ENCODE measurements around the gene MRPL52. TPM values are rescaled to one million over a fixed set of nuclear protein-coding genes. Genes with fewer than 3 reads are reported as not detected.
"Not testable (repeated sequence)": the region's sequence is repeated elsewhere in the genome, so short reads cannot be mapped to it uniquely, and the experiment has no call there.

The MRPL52 gene
- polyA plus RNA-seq, 4 donors = 67.2 to 105 (median 97.4) TPM

- no peak for DNase-seq (ENCODE audit: low read depth in 4 of 4, low spot score in 2 of 4)
Measured at GRCh38 chr14:22852599-22852939, 22.9 kb downstream of the MRPL52 start.

DNA sequence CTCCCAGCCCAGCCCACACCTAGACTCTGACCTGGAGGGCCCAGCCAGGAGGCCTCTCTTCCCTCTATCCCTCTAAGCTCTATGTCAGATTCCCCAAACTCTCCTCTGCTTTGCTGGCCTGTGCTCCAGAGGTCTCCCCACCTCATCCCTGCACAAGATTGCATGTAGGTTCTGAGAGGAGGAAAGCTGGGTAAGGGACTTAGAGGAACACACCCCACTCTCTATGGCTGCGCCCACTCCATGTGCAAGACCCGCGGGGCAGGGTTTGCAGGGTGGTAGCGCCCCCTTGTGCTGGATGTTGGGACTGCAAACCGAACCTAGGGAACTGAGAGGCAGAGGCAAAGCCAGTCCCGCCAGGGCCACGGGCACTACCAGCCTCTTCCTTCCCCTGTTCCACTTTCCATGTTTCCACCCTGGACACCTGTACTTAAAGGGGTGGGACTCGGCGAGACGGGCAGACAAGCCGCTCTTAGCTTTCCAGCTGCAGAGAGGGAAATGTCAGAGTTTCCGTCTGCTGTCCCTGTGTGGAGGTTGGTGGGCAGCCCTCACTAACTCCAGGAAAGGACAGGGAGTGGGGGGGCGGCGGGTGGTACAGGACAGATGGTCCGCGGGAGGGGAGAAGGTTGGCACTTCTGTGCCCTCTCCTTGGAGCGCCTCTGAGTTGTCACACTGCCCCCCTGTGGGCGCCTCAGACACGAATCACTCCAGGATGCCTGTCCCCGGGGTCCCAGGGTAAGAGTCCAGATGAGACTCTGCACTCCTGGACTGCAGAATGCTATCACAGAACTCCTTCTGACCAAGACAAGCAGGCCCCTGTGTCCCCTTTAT is 23.5 kb downstream of the MRPL52 start:
- DNase-seq (ENCODE audit: low read depth in 4 of 4, low spot score in 2 of 4) = peak; percentile 77 to 88 (median 82)

GRCh38 chr14:22854296-22854695 is 24.6 kb downstream of the MRPL52 start:
- not testable (repeated sequence) for DNase-seq (ENCODE audit: low read depth in 4 of 4, low spot score in 2 of 4)

DNA sequence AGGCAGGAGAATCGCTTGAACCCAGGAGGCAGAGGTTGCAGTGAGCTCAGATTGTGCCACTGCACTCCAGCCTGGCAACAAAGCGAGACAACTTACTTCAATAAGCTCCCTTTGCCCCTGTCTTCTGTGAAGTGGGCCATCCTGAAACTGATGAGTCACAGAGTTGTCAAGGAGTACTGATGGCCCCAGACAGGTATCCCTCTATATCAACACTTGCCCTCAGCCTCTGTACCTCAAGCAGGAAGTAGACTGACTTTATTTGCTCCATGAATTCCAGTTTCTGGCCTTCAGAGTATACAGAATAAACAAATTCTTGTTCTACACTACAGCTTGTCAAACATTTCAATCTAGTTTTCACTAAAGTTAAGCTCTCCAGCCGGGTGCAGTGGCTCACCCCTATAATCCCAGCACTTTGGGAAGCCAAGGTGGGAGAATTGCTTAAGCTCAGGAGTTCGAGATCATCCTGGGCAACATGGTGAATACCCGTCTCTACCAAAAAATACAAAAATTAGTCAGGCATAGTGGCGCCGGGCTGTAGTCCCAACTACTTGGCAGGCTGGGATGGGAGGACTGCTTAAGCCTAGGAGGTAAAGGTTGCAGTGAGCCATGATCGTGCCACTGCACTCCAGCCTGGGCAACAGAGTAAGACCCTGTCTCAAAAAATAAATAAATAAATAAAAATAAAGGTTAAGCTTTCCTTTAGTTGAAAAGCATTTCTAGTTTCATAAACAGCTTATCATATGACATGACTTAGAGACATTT is 25.5 kb downstream of the MRPL52 start:
- DNase-seq (ENCODE audit: low read depth in 4 of 4, low spot score in 2 of 4) = no peak

DNA sequence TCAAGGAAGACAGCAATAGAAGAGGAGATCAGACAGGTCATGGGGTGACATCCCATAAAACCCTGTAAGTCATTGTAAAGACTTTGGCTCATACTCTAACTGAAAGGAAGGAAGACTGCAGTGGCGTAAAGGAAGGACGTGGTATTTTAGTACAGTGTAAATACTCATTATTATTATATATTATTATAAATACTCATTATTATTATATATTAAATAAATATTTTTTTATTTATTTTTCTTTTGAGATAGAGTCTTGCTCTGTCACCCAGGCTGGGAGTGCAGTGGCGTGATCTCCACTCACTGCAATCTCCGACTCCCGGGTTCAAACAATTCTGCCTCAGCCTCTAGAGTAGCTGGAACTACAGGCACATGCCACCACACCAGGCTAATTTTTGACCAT is 26.7 kb downstream of the MRPL52 start:
- DNase-seq (ENCODE audit: low read depth in 4 of 4, low spot score in 2 of 4) = no peak

- not testable (repeated sequence) for DNase-seq (ENCODE audit: low read depth in 4 of 4, low spot score in 2 of 4)
Measured at GRCh38 chr14:22860377-22860776, 30.7 kb downstream of the MRPL52 start.

GRCh38 chr14:22861651-22862050 is 32.0 kb downstream of the MRPL52 start:
- no peak for DNase-seq (ENCODE audit: low read depth in 4 of 4, low spot score in 2 of 4)

DNA sequence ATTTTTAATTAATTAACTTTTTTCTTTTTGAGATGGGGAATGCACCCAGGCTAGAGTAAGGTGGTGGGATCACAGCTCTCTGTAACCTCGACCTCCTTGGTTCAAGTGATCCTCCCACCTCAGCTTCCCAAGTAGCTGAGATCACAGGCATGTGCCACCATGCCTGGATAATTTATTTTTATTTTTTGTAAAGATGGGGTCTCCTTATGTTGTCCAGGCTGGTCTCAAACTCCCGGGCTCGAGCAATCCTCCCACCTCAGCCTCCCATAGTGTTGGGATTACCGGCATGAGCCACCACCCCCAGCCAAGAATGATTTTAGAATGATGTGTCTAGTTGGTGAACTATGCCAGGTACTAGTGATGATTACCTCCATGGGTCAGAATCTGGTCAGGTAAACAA is 35.3 kb downstream of the MRPL52 start:
- DNase-seq (ENCODE audit: low read depth in 4 of 4, low spot score in 2 of 4) = no peak

GRCh38 chr14:22865424-22866405 is 36.0 kb downstream of the MRPL52 start:
- DNase-seq (ENCODE audit: low read depth in 4 of 4, low spot score in 2 of 4) = no peak

DNA sequence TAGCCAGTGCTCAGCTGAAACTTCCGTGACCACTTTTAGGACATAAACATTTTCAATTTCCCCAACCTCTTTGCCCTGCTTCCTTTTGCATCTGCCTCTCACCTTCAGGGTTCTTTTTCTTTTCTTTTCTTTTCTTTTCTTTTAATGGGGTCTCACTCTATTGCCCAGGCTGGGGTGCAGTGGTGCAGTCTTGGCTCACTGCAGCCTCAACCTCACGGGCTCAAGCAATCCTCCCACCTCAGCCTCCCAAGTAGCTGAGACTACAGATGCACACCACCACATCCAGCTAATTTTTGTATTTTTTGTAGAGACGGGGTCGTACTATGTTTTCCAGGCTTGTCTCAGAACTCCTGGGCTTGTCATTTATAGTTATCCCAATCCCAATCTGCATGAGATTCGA is 37.2 kb downstream of the MRPL52 start:
- no peak for DNase-seq (ENCODE audit: low read depth in 4 of 4, low spot score in 2 of 4)

DNA sequence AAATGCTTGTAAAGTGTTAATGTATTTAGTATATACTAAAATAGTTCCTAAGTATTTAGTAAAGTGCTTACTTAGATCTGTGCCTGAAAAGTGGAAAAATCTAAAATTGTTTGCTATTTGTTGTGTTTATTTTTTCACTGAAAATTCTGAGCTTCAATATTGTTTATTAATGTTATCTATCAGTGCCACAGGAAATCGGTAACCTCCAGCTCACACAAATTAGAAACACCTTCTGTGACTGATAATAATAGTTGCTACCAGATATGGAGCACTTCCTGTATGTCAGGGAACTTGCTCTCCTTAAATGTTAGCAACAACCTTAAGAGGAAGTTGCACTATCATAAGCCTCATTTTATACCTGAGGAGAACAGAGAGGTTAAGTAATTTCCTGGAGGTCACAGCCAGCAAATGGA is 41.1 kb downstream of the MRPL52 start:
- DNase-seq (ENCODE audit: low read depth in 4 of 4, low spot score in 2 of 4) = no peak

GRCh38 chr14:22871224-22872032 is 41.7 kb downstream of the MRPL52 start, which contains the start of gene LRP10:
TSS of gene LRP10 (plus strand) at chr14:22871740. CDS start at chr14:22872304, 564 bp downstream.
- DNase-seq (ENCODE audit: low read depth in 4 of 4, low spot score in 2 of 4) = peak; percentile 76 to 92 (median 84)

GRCh38 chr14:22872033-22872832 is 42.5 kb downstream of the MRPL52 start:
- DNase-seq (ENCODE audit: low read depth in 4 of 4, low spot score in 2 of 4) = peak; percentile 86 to 91 (median 87)

DNA sequence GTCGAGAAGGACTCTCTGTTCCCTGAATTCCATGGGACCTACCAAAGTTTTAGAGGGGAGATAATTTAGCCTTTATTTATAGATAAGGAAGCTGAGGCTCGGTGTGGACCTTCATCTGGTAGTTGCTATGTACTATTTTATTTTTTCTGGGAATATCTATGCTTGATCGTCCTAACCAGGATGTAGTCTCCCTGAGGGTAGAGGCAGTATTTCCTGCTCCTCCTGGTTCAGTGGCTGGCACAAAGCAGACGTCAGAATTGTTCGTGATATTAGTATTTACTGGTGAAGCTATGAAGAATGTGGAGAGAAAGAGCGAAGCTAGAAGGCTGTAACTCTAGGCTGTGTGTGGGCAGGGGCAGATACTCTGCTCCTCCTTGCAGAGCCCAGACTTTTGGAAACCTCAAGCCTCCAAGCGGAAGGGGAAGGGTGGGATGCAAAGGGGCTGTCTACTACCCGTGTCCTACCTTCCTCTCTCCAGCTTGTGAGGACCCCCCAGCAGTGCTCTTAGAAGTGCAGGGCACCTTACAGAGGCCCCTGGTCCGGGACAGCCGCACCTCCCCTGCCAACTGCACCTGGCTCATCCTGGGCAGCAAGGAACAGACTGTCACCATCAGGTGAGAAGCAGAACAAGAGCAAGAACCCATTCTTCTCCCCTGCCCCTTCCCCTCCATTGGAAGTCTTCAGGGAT is 43.3 kb downstream of the MRPL52 start:
- no peak for DNase-seq (ENCODE audit: low read depth in 4 of 4, low spot score in 2 of 4)

DNA sequence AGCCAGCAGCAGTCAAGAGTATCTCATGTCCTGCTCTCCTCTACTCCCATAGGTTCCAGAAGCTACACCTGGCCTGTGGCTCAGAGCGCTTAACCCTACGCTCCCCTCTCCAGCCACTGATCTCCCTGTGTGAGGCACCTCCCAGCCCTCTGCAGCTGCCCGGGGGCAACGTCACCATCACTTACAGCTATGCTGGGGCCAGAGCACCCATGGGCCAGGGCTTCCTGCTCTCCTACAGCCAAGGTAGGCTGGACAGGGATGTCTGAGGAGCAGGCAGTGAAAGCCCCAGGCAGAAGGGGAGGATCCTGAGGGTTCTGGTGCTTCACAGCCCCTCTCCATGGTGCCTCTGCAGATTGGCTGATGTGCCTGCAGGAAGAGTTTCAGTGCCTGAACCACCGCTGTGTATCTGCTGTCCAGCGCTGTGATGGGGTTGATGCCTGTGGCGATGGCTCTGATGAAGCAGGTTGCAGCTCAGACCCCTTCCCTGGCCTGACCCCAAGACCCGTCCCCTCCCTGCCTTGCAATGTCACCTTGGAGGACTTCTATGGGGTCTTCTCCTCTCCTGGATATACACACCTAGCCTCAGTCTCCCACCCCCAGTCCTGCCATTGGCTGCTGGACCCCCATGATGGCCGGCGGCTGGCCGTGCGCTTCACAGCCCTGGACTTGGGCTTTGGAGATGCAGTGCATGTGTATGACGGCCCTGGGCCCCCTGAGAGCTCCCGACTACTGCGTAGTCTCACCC is 45.5 kb downstream of the MRPL52 start:
- DNase-seq (ENCODE audit: low read depth in 4 of 4, low spot score in 2 of 4) = no peak

- no peak for DNase-seq (ENCODE audit: low read depth in 4 of 4, low spot score in 2 of 4)
Measured at GRCh38 chr14:22875748-22876319, 46.1 kb downstream of the MRPL52 start.

GRCh38 chr14:22877000-22877501 is 47.4 kb downstream of the MRPL52 start:
- DNase-seq (ENCODE audit: low read depth in 4 of 4, low spot score in 2 of 4) = no peak
